ENCODE data around the gene PRDX5. TPM values are rescaled to one million over a fixed set of nuclear protein-coding genes. Genes with fewer than 3 reads are reported as not detected.

Gene PRDX5
- total and polyA plus RNA-seq, 9 of the 15 experiments (the other 6 are each of a cell fraction or from before 2014, with no cell fraction given) = 40.8 to 327 (median 204) TPM

DNA sequence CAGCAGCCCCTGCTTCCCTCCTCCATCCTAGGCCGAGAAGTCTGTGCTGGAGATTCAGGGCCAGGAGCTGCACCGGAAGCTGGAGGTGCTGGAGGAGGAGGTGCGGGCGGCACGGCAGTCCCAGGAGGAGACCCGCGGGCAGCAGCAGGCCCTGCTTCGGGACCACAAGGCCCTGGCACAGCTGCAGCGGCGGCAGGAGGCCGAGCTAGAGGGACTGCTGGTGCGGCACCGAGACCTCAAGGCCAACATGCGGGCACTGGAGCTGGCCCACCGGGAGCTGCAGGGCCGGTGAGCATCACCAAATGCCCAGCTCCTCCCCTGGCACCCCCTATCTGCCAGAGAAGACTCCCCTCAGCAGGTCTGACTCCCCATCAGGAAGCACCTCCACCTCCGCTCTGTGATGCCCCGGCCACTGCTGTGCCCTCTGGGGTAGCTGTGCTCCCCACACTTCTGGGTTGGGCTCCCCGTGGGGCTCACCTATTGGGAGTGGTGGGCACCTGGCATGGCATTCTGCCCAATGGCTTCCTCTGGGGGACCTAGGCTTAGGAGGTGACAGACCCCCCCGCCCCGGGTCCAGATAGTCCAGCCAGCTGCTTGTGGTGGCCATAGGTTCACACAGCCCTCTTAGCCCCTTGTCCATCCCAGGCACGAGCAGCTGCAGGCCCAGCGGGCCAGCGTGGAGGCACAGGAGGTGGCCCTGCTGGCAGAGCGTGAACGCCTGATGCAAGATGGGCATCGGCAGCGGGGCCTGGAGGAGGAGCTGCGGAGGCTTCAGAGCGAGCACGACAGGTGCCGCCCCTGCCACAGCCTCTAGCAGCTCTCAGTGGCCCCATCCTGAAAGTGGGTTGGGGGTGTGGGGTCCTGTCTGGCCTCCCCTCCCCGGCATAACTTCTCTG lies 34.4 kb downstream of the PRDX5 start:
- H3K9me1 ChIP-seq (ENCODE audit: control insufficient read depth, insufficient read depth, low read length) = peaks cover 3% of the 10 kb centered on the region
- FAIRE-seq (no peak), ATAC-seq (no peak), DNase-seq (ENCODE audit: extremely low read depth in 1 of 4, low spot score in 3 of 4) (no peak)
- H2AFZ ChIP-seq (ENCODE audit: low read depth, low read length) = no peak overlapping the region
- H3K4me2 ChIP-seq (ENCODE audit: insufficient read depth, low read length) = no peak overlapping the region
- no peaks in the 10 kb centered on the region for H3K27me3 ChIP-seq (ENCODE audit: control insufficient read depth in 2 of 2, insufficient read depth in 2 of 2, low read length in 2 of 2)
- no peaks in the 10 kb centered on the region for H3K9me3 ChIP-seq (replicated peaks; ENCODE audit: control insufficient read depth, insufficient read depth, low read depth, low read length)
- peaks cover 7% of the 10 kb centered on the region; the same call in 1 of the 3 replicates for H3K79me2 ChIP-seq (ENCODE audit: control insufficient read depth, insufficient read depth, low read length)
- H4K20me1 ChIP-seq (replicated peaks; ENCODE audit: control insufficient read depth, insufficient read depth, low read length) = no peaks in the 10 kb centered on the region
- ChIA-PET POLR2A (interaction anchor here (0.8 to 1.4 kb wide), 6 partner anchors 8 to 110 kb away, joined by 3 to 5 read pairs (median 3); no protein-coding TSS in a partner anchor), CTCF (ENCODE audit: low intra/inter-chr PET ratio) (interaction anchor here (0.6 kb wide), 1 partner anchor 33 kb away, joined by 3 read pairs; no protein-coding TSS in a partner anchor)
- in situ Hi-C loops (cut with MboI) = no loop called here
- peak overlapping the region in 1 of 2 experiments; percentile 23; a peak in 1 of 4 replicates for H3K9ac ChIP-seq (ENCODE audit: insufficient read depth in 1 of 2, low read depth in 2 of 2, low read length in 2 of 2)
- intact Hi-C loops (cut with micrococcal nuclease) = no loop called here
- H3K4me3 ChIP-seq = no peak overlapping the region
- no TSS peak for BruUV-seq (replicated peaks)
- peaks cover 18 to 79% of the 10 kb centered on the region in 2 experiments for H3K4me1 ChIP-seq (replicated peaks in 1 of 2; ENCODE audit: control insufficient read depth in 2 of 2, insufficient read depth in 2 of 2, low read length in 2 of 2)
- H3K27ac ChIP-seq (ENCODE audit: extremely low read depth, low read depth, low read length) = no peak overlapping the region
- TF ChIP-seq NCOA1 (IDR thresholded peaks at IDR 0.05; ENCODE audit: low read depth) (no peak), RBM39 (optimal IDR thresholded peaks at IDR 0.05; ENCODE audit: low read depth, low read length) (no peak), SREBF1 (IDR thresholded peaks at IDR 0.05; ENCODE audit: borderline replicate concordance, low read depth, low read length) (no peak), ZNF512 (tag; IDR thresholded peaks at IDR 0.05) (no peak), CCNT2 (IDR thresholded peaks at IDR 0.05; ENCODE audit: borderline replicate concordance, extremely low read depth, insufficient read length, low read depth, low read length) (no peak), RFX5 (IDR thresholded peaks at IDR 0.05; ENCODE audit: low read depth, low read length) (no peak), ZNF143 (CRISPR knock-in tag; IDR thresholded peaks at IDR 0.05) (no peak)
- TF ChIP-seq, protein P1, sequence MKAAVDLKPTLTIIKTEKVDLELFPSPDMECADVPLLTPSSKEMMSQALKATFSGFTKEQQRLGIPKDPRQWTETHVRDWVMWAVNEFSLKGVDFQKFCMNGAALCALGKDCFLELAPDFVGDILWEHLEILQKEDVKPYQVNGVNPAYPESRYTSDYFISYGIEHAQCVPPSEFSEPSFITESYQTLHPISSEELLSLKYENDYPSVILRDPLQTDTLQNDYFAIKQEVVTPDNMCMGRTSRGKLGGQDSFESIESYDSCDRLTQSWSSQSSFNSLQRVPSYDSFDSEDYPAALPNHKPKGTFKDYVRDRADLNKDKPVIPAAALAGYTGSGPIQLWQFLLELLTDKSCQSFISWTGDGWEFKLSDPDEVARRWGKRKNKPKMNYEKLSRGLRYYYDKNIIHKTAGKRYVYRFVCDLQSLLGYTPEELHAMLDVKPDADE (conservative IDR thresholded peaks at IDR 0.05; ENCODE audit: control insufficient read depth, low read depth, low read length) = no peak
- TF ChIP-seq, protein P2, sequence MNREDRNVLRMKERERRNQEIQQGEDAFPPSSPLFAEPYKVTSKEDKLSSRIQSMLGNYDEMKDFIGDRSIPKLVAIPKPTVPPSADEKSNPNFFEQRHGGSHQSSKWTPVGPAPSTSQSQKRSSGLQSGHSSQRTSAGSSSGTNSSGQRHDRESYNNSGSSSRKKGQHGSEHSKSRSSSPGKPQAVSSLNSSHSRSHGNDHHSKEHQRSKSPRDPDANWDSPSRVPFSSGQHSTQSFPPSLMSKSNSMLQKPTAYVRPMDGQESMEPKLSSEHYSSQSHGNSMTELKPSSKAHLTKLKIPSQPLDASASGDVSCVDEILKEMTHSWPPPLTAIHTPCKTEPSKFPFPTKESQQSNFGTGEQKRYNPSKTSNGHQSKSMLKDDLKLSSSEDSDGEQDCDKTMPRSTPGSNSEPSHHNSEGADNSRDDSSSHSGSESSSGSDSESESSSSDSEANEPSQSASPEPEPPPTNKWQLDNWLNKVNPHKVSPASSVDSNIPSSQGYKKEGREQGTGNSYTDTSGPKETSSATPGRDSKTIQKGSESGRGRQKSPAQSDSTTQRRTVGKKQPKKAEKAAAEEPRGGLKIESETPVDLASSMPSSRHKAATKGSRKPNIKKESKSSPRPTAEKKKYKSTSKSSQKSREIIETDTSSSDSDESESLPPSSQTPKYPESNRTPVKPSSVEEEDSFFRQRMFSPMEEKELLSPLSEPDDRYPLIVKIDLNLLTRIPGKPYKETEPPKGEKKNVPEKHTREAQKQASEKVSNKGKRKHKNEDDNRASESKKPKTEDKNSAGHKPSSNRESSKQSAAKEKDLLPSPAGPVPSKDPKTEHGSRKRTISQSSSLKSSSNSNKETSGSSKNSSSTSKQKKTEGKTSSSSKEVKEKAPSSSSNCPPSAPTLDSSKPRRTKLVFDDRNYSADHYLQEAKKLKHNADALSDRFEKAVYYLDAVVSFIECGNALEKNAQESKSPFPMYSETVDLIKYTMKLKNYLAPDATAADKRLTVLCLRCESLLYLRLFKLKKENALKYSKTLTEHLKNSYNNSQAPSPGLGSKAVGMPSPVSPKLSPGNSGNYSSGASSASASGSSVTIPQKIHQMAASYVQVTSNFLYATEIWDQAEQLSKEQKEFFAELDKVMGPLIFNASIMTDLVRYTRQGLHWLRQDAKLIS (CRISPR knock-in tag; IDR thresholded peaks at IDR 0.05) = no peak
- TF ChIP-seq, protein P3, sequence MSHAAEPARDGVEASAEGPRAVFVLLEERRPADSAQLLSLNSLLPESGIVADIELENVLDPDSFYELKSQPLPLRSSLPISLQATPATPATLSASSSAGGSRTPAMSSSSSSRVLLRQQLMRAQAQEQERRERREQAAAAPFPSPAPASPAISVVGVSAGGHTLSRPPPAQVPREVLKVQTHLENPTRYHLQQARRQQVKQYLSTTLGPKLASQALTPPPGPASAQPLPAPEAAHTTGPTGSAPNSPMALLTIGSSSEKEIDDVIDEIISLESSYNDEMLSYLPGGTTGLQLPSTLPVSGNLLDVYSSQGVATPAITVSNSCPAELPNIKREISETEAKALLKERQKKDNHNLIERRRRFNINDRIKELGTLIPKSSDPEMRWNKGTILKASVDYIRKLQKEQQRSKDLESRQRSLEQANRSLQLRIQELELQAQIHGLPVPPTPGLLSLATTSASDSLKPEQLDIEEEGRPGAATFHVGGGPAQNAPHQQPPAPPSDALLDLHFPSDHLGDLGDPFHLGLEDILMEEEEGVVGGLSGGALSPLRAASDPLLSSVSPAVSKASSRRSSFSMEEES (CRISPR knock-in tag; IDR thresholded peaks at IDR 0.05) = no peak
- no peaks in the 10 kb centered on the region for H3K36me3 ChIP-seq (ENCODE audit: control insufficient read depth, insufficient read depth, low read length)
- WGBS (ENCODE audit: insufficient coverage, low coverage, missing lambda C conversion rate) = 64% methylated on average over 24 of the region's 33 CpGs
